Lower leg skin (tissue), 4 donors: ENCODE data around the gene TUSC2. TPM values are rescaled to one million over a fixed set of nuclear protein-coding genes. Genes with fewer than 3 reads are reported as not detected.

Experiments
- DNase-seq, 2 donors: peaks; one replicate each; pipeline ENCODE4 v3.0.0-alpha.2; 2019; ENCODE audit warnings: low spot score in 2 of 2
- H3K4me3 ChIP-seq: fragments of 200-600 bp; sonication (generic); 2 replicates; pipeline ENCODE4 v1.5.1; 2017; ENCODE audit warnings: mild to moderate bottlenecking, low read depth; ENCODE audit not compliant: poor library complexity, severe bottlenecking
- CTCF ChIP-seq, 3 donors: fragments of 450-650 bp; IDR thresholded peaks; one replicate each; pipeline ENCODE4 v1.5.1; 2016; ENCODE audit warnings: antibody characterized with exemption in 3 of 3, mild to moderate bottlenecking in 3 of 3, moderate library complexity in 2 of 3
- POLR2A ChIP-seq, 2 donors: fragments of 450-650 bp; IDR thresholded peaks; one replicate each; pipeline ENCODE4 v1.6.1; 2016 to 2017; ENCODE audit warnings: antibody characterized with exemption in 2 of 2, mild to moderate bottlenecking in 1 of 2, moderate library complexity in 1 of 2
- WGBS, 2 donors: methylation state at CpG; one replicate each; pipeline ENCODE4 v1.1.5; 2018; 5-methylcytosine and 5-hydroxymethylcytosine counted together
- intact Hi-C: fragments of 100-400 bp; cut with DNase I; formaldehyde crosslinking; loops from one replicate; pipeline ENCODE4 v1.15.0; 2023; ENCODE audit warnings: low total_unique reads
- total RNA-seq, 4 donors: library from RNA; depleted of rRNA; stranded (reverse); fragments of >200 nt; gene quantifications; one replicate each; pipeline ENCODE4 v1.1.0, GENCODE V29; 2016

Gene TUSC2
- total RNA-seq, 4 donors from 2014 or later: 13.1 to 24.2 (median 18.0) TPM

GRCh38 chr3:50298836-50299637 lies 29.0 kb downstream of the TUSC2 start, which contains the start of the genes HYAL3 and NAA80:
HYAL3 (minus strand) TSS chr3:50299405; CDS start chr3:50295602, 3,803 bp downstream.
NAA80 (minus strand) TSS chr3:50299405; CDS start chr3:50297463, 1,942 bp downstream.
- TF ChIP-seq CTCF (IDR thresholded peaks at IDR 0.05) (peak in 1 of 3 donors; percentile 63), POLR2A (IDR thresholded peaks at IDR 0.05) (no peak)
- 0 to 1% methylated on average over 37 to 54 of the region's 61 CpGs for WGBS, 2 donors
- intact Hi-C loops: no loop called here
- H3K4me3 ChIP-seq: peak within 1 kb of the TSS; percentile 55
- DNase-seq: peak; percentile 100

- intact Hi-C loops: no loop called here
- DNase-seq: no peak
- no peak for TF ChIP-seq POLR2A (IDR thresholded peaks at IDR 0.05)
- TF ChIP-seq CTCF (IDR thresholded peaks at IDR 0.05): no peak
- no peak overlapping the region for H3K4me3 ChIP-seq
- WGBS, 2 donors: 44 to 63% methylated on average over 9 of the region's 9 CpGs
These were observed 29.9 kb downstream of the TUSC2 start for GRCh38 chr3:50297896-50298725.

- TF ChIP-seq CTCF (IDR thresholded peaks at IDR 0.05) (no peak), POLR2A (IDR thresholded peaks at IDR 0.05) (no peak)
- H3K4me3 ChIP-seq: no peak overlapping the region
- WGBS, 2 donors: 83% methylated on average over 2 of the region's 2 CpGs; no CpG with 5 or more reads in 1 of the 2 donors
- intact Hi-C loops: no loop called here
- DNase-seq: no peak
These were observed 30.6 kb downstream of the TUSC2 start for GRCh38 chr3:50297384-50297775.

- TF ChIP-seq CTCF (IDR thresholded peaks at IDR 0.05) (no peak), POLR2A (IDR thresholded peaks at IDR 0.05) (no peak)
- H3K4me3 ChIP-seq: no peak overlapping the region
- WGBS, 2 donors: 83 to 89% methylated on average over 7 to 15 of the region's 18 CpGs
- intact Hi-C loops: no loop called here
- no peak for DNase-seq
These were observed 31.2 kb downstream of the TUSC2 start for GRCh38 chr3:50296721-50297383.

GRCh38 chr3:50295553-50296431 lies 32.2 kb downstream of the TUSC2 start:
- WGBS, 2 donors: 86 to 90% methylated on average over 8 of the region's 8 CpGs
- no peak overlapping the region for H3K4me3 ChIP-seq
- intact Hi-C loops: no loop called here
- no peak for DNase-seq
- TF ChIP-seq POLR2A (IDR thresholded peaks at IDR 0.05) (no peak), CTCF (IDR thresholded peaks at IDR 0.05) (no peak)
